HEK293 (cell line): Measurements from ENCODE around the gene SPINK1.
A peak's percentile ranks its signal among the peaks of the same experiment; 100 is the strongest.

Source experiments
- CTCF ChIA-PET: fragments of 350-600 bp; formaldehyde crosslinking; extraction: SDS; loops from one replicate; lab custom pipeline; 2021; ENCODE audit warnings: antibody characterized with exemption; lab: Yijun Ruan, JAX
- POLR2A ChIA-PET: fragments of 300-600 bp; formaldehyde crosslinking; extraction: SDS; loops from one replicate; lab custom pipeline; 2020; ENCODE audit warnings: antibody characterized with exemption, inconsistent platforms; lab: Yijun Ruan, JAX
- H3K27ac ChIP-seq: fragments of 200-500 bp; sonication (Bioruptor generic); 2 replicates; pipeline ENCODE4 v1.5.1; 2014; ENCODE audit warnings: low read depth, low read length, control low read depth, inconsistent platforms; ENCODE audit errors: extremely low read depth
- H3K36me3 ChIP-seq, 2 experiments: fragments of 200-500 bp in 1 of 2; sonication (Bioruptor generic) in 1 of 2; 1 replicate in 1 of 2; 2 replicates in 1 of 2; pipeline ENCODE4 v1.5.1; 2014 to 2017; ENCODE audit warnings: inconsistent platforms in 2 of 2, low read length in 2 of 2; ENCODE audit not compliant: control insufficient read depth in 2 of 2, insufficient read depth in 1 of 2
- H3K4me1 ChIP-seq: fragments of 200-500 bp; sonication (Bioruptor generic); 2 replicates; pipeline ENCODE4 v1.5.1; 2014; ENCODE audit warnings: mild to moderate bottlenecking, low read length, inconsistent platforms; ENCODE audit not compliant: control insufficient read depth, insufficient read depth
- H3K4me3 ChIP-seq: 2 replicates; pipeline ENCODE4 v1.5.1; 2011; ENCODE audit warnings: low read depth, mild to moderate bottlenecking, control low read depth, low read length, moderate library complexity
- H3K9me3 ChIP-seq: fragments of 200-500 bp; sonication (Bioruptor generic); 2 replicates; pipeline ENCODE4 v1.5.1; 2014; ENCODE audit warnings: low read depth, low read length, inconsistent platforms; ENCODE audit not compliant: control insufficient read depth, insufficient read depth
- GLI4 ChIP-seq: fragments of 450-650 bp; formaldehyde crosslinking; IDR thresholded peaks from 2 replicates; pipeline ENCODE4 v1.5.1; 2016; ENCODE audit warnings: missing biosample characterization, missing genetic modification characterization
- GLIS1 ChIP-seq: fragments of 450-650 bp; formaldehyde crosslinking; IDR thresholded peaks from 2 replicates; pipeline ENCODE4 v1.5.1; 2016; ENCODE audit warnings: missing biosample characterization, missing genetic modification characterization
- GLIS2 ChIP-seq: fragments of 450-650 bp; formaldehyde crosslinking; IDR thresholded peaks from 2 replicates; pipeline ENCODE4 v1.5.1; 2016; ENCODE audit warnings: missing biosample characterization, missing genetic modification characterization
- MEIS1 ChIP-seq: sonication (generic); formaldehyde crosslinking; IDR thresholded peaks from 2 replicates; pipeline ENCODE4 v1.8.1; 2022; ENCODE audit warnings: missing genetic modification reagents, mild to moderate bottlenecking, borderline replicate concordance
- MYNN ChIP-seq: fragments of 450-650 bp; formaldehyde crosslinking; IDR thresholded peaks from 2 replicates; pipeline ENCODE4 v1.5.1; 2016; ENCODE audit warnings: missing biosample characterization, missing genetic modification characterization, borderline replicate concordance
- SCRT1 ChIP-seq: fragments of 450-650 bp; formaldehyde crosslinking; IDR thresholded peaks from 2 replicates; pipeline ENCODE4 v1.5.1; 2016; ENCODE audit warnings: missing biosample characterization, missing genetic modification characterization, borderline replicate concordance
- SCRT2 ChIP-seq: fragments of 450-650 bp; formaldehyde crosslinking; IDR thresholded peaks from 2 replicates; pipeline ENCODE4 v1.5.1; 2016; ENCODE audit warnings: missing biosample characterization, missing genetic modification characterization
- WT1 ChIP-seq: fragments of 450-650 bp; formaldehyde crosslinking; IDR thresholded peaks from 2 replicates; pipeline ENCODE4 v1.5.1; 2016; ENCODE audit warnings: missing biosample characterization, missing genetic modification characterization
- ZNF514 ChIP-seq: fragments of 450-650 bp; formaldehyde crosslinking; IDR thresholded peaks from 2 replicates; pipeline ENCODE4 v1.5.1; 2016; ENCODE audit warnings: missing biosample characterization, missing genetic modification characterization
- ZNF529 ChIP-seq: fragments of 450-650 bp; formaldehyde crosslinking; IDR thresholded peaks from 2 replicates; pipeline ENCODE4 v1.5.1; 2017; ENCODE audit warnings: missing genetic modification characterization, missing biosample characterization; ENCODE audit not compliant: insufficient replicate concordance
- ZNF544 ChIP-seq: fragments of 450-650 bp; formaldehyde crosslinking; IDR thresholded peaks from 2 replicates; pipeline ENCODE4 v1.5.0; 2017; ENCODE audit warnings: missing biosample characterization, missing genetic modification characterization
- ZNF785 ChIP-seq: fragments of 450-650 bp; formaldehyde crosslinking; IDR thresholded peaks from 2 replicates; pipeline ENCODE4 v1.5.1; 2016; ENCODE audit warnings: missing biosample characterization, missing genetic modification characterization
- ZNF792 ChIP-seq: fragments of 450-650 bp; formaldehyde crosslinking; IDR thresholded peaks from 2 replicates; pipeline ENCODE4 v1.5.1; 2016; ENCODE audit warnings: missing biosample characterization, missing genetic modification characterization
- TF ChIP-seq, protein P1 (sequence below): fragments of 450-650 bp; formaldehyde crosslinking; IDR thresholded peaks from 2 replicates; pipeline ENCODE4 v1.5.0; 2017; ENCODE audit warnings: missing biosample characterization, missing genetic modification characterization, borderline replicate concordance
- TF ChIP-seq, protein P2 (sequence below): fragments of 450-650 bp; formaldehyde crosslinking; conservative IDR thresholded peaks from 2 replicates; pipeline ENCODE4 v1.5.1; 2016; ENCODE audit warnings: low read depth, missing biosample characterization, missing genetic modification characterization
- TF ChIP-seq, protein P3 (sequence below): fragments of 450-650 bp; formaldehyde crosslinking; IDR thresholded peaks from 2 replicates; pipeline ENCODE4 v1.5.1; 2016; ENCODE audit warnings: missing biosample characterization, missing genetic modification characterization

Gene SPINK1

DNA sequence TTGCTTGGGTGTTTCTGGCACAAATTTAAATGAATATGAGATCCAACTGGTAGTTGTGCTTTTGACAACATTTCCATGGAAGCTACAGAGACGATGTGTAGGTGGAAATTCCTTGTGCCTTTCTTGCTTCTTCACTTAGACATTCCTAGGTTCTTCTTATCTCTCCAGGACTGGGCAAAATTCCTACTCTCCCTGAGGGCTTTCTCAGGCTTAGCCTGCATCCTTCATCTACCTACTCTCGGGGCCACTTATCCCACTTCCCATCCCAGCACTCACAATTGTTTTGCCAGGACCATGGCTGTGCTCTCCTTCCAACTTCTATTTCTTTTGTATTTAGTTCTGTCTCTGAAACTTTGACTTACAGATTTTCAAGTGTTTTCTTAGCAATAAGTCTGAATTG is 17.8 kb upstream of the SPINK1 start (continued):
- TF ChIP-seq, protein P1, sequence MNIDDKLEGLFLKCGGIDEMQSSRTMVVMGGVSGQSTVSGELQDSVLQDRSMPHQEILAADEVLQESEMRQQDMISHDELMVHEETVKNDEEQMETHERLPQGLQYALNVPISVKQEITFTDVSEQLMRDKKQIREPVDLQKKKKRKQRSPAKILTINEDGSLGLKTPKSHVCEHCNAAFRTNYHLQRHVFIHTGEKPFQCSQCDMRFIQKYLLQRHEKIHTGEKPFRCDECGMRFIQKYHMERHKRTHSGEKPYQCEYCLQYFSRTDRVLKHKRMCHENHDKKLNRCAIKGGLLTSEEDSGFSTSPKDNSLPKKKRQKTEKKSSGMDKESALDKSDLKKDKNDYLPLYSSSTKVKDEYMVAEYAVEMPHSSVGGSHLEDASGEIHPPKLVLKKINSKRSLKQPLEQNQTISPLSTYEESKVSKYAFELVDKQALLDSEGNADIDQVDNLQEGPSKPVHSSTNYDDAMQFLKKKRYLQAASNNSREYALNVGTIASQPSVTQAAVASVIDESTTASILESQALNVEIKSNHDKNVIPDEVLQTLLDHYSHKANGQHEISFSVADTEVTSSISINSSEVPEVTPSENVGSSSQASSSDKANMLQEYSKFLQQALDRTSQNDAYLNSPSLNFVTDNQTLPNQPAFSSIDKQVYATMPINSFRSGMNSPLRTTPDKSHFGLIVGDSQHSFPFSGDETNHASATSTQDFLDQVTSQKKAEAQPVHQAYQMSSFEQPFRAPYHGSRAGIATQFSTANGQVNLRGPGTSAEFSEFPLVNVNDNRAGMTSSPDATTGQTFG (tag by site-specific recombination), result no peak

DNA sequence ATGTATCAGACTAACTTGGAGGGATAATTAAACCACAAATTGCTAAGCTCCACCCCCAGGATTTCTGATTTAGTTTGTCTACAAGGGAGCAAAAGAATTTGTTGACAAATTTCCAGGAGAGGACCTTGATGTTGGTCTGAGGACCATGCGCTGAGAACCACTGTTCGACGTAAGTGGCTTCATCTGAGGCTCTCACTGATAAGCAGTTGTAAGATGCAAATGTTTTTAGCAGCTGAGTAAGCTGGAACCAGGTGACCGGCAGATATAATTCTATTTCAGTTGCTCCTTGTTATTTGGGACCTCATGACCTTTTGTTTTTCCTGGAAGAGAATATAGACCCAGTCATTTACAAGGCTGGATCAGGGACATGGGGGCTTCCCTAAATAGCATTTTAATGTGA is 14.1 kb upstream of the SPINK1 start:
- Histone ChIP-seq H3K27ac (no peak overlapping the region), H3K4me1 (no peaks in the 10 kb centered on the region), H3K9me3 (no peaks in the 10 kb centered on the region), H3K4me3 (no peak overlapping the region), H3K36me3 (no peaks in the 10 kb centered on the region)
- ChIA-PET POLR2A (no interaction called here), CTCF (interaction anchor here (7.4 kb wide), 1 partner anchor 11 kb away, joined by 54 read pairs; no protein-coding TSS in a partner anchor)
- TF ChIP-seq GLIS1 (tag by site-specific recombination) (no peak), ZNF785 (no peak), ZNF514 (tag by site-specific recombination) (no peak), ZNF792 (tag by site-specific recombination) (no peak), MEIS1 (no peak), ZNF529 (tag by site-specific recombination) (no peak), SCRT1 (tag by site-specific recombination) (no peak), ZNF544 (tag by site-specific recombination) (no peak), WT1 (tag by site-specific recombination) (no peak), GLIS2 (tag by site-specific recombination) (no peak)

DNA sequence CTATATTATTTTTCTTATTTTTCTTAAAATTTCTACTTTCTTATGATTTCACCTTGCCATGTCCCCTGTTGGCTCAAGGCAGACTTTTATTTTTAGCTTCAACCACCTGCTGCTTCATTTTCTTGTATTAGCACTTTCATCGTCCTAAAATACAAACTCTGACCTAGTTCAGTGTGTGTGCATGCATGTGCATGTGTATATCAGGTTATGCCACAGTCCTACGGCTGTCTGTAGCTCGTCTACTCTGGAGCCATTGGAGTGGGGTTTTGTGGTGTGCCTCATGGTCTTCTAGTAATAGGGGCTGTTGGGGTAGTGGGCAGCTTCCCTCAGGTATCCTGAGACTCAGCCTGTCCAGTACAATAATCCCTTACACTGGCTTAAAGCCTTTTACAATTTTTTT is 13.4 kb upstream of the SPINK1 start:
- no peak overlapping the region for H3K4me3 ChIP-seq
- H3K36me3 ChIP-seq, result no peaks in the 10 kb centered on the region
- H3K4me1 ChIP-seq, result no peaks in the 10 kb centered on the region
- POLR2A ChIA-PET, result no interaction called here
- no peaks in the 10 kb centered on the region for H3K9me3 ChIP-seq
- CTCF ChIA-PET, result interaction anchor here (1.4 to 7.4 kb wide), 2 partner anchors 12 to 16 kb away, joined by 5 to 54 read pairs; no protein-coding TSS in a partner anchor
- TF ChIP-seq ZNF514 (tag by site-specific recombination), result no peak
- 0 out of 2 replicates have a peak, but pooled peaks have one; percentile 17 for TF ChIP-seq SCRT2 (tag by site-specific recombination)
- TF ChIP-seq, all 188 proteins: peak for 1
- no peak overlapping the region for H3K27ac ChIP-seq

DNA sequence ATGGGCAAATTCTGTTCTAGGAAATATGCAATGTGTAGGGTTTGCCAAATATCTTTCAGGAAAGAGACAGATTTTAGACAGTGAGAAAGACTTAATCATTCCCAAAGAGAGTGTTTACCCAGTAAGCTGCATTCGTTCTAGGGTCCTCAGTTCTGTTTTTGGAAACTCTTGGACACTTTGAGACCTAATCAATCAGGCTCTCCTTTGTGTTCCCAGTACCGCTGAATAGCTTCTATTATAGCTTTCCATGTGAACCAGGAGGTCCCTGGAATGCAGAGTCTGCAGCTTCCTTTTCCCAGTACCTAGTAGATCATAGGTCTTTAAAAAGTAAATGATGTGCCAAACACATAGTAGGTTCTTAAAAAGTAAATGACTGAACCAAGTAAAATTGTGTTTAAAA is 11.4 kb upstream of the SPINK1 start:
- TF ChIP-seq MYNN (no peak), GLI4 (tag by site-specific recombination) (no peak)
- TF ChIP-seq, protein P2, sequence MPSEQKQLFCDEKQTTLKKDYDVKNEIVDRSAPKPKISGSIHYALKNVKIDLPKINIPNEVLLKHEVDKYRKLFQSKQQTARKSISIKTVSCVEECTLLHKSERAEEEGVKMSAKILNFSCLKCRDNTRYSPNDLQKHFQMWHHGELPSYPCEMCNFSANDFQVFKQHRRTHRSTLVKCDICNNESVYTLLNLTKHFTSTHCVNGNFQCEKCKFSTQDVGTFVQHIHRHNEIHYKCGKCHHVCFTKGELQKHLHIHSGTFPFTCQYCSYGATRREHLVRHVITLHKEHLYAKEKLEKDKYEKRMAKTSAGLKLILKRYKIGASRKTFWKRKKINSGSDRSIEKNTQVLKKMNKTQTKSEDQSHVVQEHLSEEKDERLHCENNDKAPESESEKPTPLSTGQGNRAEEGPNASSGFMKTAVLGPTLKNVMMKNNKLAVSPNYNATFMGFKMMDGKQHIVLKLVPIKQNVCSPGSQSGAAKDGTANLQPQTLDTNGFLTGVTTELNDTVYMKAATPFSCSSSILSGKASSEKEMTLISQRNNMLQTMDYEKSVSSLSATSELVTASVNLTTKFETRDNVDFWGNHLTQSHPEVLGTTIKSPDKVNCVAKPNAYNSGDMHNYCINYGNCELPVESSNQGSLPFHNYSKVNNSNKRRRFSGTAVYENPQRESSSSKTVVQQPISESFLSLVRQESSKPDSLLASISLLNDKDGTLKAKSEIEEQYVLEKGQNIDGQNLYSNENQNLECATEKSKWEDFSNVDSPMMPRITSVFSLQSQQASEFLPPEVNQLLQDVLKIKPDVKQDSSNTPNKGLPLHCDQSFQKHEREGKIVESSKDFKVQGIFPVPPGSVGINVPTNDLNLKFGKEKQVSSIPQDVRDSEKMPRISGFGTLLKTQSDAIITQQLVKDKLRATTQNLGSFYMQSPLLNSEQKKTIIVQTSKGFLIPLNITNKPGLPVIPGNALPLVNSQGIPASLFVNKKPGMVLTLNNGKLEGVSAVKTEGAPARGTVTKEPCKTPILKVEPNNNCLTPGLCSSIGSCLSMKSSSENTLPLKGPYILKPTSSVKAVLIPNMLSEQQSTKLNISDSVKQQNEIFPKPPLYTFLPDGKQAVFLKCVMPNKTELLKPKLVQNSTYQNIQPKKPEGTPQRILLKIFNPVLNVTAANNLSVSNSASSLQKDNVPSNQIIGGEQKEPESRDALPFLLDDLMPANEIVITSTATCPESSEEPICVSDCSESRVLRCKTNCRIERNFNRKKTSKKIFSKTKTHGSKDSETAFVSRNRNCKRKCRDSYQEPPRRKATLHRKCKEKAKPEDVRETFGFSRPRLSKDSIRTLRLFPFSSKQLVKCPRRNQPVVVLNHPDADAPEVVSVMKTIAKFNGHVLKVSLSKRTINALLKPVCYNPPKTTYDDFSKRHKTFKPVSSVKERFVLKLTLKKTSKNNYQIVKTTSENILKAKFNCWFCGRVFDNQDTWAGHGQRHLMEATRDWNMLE (tag by site-specific recombination), result no peak
- TF ChIP-seq, protein P3, sequence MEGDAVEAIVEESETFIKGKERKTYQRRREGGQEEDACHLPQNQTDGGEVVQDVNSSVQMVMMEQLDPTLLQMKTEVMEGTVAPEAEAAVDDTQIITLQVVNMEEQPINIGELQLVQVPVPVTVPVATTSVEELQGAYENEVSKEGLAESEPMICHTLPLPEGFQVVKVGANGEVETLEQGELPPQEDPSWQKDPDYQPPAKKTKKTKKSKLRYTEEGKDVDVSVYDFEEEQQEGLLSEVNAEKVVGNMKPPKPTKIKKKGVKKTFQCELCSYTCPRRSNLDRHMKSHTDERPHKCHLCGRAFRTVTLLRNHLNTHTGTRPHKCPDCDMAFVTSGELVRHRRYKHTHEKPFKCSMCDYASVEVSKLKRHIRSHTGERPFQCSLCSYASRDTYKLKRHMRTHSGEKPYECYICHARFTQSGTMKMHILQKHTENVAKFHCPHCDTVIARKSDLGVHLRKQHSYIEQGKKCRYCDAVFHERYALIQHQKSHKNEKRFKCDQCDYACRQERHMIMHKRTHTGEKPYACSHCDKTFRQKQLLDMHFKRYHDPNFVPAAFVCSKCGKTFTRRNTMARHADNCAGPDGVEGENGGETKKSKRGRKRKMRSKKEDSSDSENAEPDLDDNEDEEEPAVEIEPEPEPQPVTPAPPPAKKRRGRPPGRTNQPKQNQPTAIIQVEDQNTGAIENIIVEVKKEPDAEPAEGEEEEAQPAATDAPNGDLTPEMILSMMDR, result no peak
- ChIA-PET POLR2A (no interaction called here), CTCF (interaction anchor here (7.4 kb wide), 1 partner anchor 14 kb away, joined by 54 read pairs; no protein-coding TSS in a partner anchor)
- Histone ChIP-seq H3K4me1 (no peaks in the 10 kb centered on the region), H3K27ac (no peak overlapping the region), H3K9me3 (no peaks in the 10 kb centered on the region), H3K36me3 (no peaks in the 10 kb centered on the region), H3K4me3 (no peak overlapping the region)
